ENCODE measurements around the gene ITGA2B.

Gene ITGA2B

GRCh38 chr17:44356241-44356640, 33.2 kb downstream of the ITGA2B start:
- no peaks in the 10 kb centered on the region for H3K79me2 ChIP-seq (ENCODE audit: insufficient read depth, low read length)
- H3K4me1 ChIP-seq (ENCODE audit: insufficient read depth, low read length, poor library complexity, severe bottlenecking) = no peaks in the 10 kb centered on the region
- H4K20me1 ChIP-seq (ENCODE audit: insufficient read depth, low read length, poor library complexity, severe bottlenecking) = no peaks in the 10 kb centered on the region
- no peaks in the 10 kb centered on the region for H3K36me3 ChIP-seq (ENCODE audit: insufficient read depth, low read length)
- no peak overlapping the region for H3K4me2 ChIP-seq (ENCODE audit: low read depth, low read length, poor library complexity, severe bottlenecking)
- no peak overlapping the region for H2AFZ ChIP-seq (ENCODE audit: low read length)
- H3K27me3 ChIP-seq (ENCODE audit: insufficient read depth, low read length, poor library complexity, severe bottlenecking) = no peaks in the 10 kb centered on the region
- H3K9me3 ChIP-seq (ENCODE audit: insufficient read depth, low read depth, low read length) = no peaks in the 10 kb centered on the region
- no peaks in the 10 kb centered on the region for H3F3A ChIP-seq (ENCODE audit: low read depth)
- no peaks in the 10 kb centered on the region for H3K9me2 ChIP-seq (replicated peaks; ENCODE audit: low read depth, low read length)
- H3K4me3 ChIP-seq (ENCODE audit: low read length, poor library complexity, severe bottlenecking) = no peak overlapping the region
- TF ChIP-seq EZH2phosphoT487 (IDR thresholded peaks at IDR 0.05; ENCODE audit: borderline replicate concordance) (no peak), CTCF (conservative IDR thresholded peaks at IDR 0.05; ENCODE audit: low read length) (no peak)
- no peak overlapping the region for H3K9ac ChIP-seq (ENCODE audit: low read depth, low read length, poor library complexity, severe bottlenecking)

DNA sequence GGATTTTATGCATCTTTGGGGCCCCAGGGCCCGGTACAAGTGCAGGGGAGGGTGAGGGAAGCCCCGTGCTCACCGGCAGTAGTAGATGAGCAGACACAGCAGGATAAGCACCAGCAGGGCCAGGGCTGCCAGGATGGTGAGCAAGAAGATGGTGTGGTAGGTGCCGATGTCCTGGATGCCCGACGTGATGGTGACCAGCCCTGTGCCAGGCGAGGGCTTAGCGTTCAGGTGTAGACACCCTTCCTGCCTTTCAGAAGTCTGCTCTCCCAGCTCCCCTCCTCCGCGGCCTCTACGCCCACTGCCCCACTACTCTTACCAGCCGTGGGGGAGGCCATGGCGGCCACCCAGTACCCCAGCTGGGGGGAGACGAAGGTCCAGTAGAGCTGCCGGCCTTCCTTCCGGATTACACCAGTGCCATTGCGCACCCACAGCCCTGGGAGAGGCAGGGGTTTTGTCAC, 33.8 kb downstream of the ITGA2B start:
- Histone ChIP-seq H3K36me3 (ENCODE audit: insufficient read depth, low read length) (no peaks in the 10 kb centered on the region), H3K4me2 (ENCODE audit: low read depth, low read length, poor library complexity, severe bottlenecking) (no peak overlapping the region), H3K9ac (ENCODE audit: low read depth, low read length, poor library complexity, severe bottlenecking) (no peak overlapping the region), H3K4me3 (ENCODE audit: low read length, poor library complexity, severe bottlenecking) (no peak overlapping the region), H3K27me3 (ENCODE audit: insufficient read depth, low read length, poor library complexity, severe bottlenecking) (no peaks in the 10 kb centered on the region), H3K9me3 (ENCODE audit: insufficient read depth, low read depth, low read length) (no peaks in the 10 kb centered on the region), H3K4me1 (ENCODE audit: insufficient read depth, low read length, poor library complexity, severe bottlenecking) (no peaks in the 10 kb centered on the region), H3F3A (ENCODE audit: low read depth) (no peaks in the 10 kb centered on the region), H2AFZ (ENCODE audit: low read length) (no peak overlapping the region), H4K20me1 (ENCODE audit: insufficient read depth, low read length, poor library complexity, severe bottlenecking) (no peaks in the 10 kb centered on the region), H3K9me2 (replicated peaks; ENCODE audit: low read depth, low read length) (no peaks in the 10 kb centered on the region), H3K79me2 (ENCODE audit: insufficient read depth, low read length) (no peaks in the 10 kb centered on the region)
- TF ChIP-seq CTCF (conservative IDR thresholded peaks at IDR 0.05; ENCODE audit: low read length) (no peak), EZH2phosphoT487 (IDR thresholded peaks at IDR 0.05; ENCODE audit: borderline replicate concordance) (no peak)

DNA sequence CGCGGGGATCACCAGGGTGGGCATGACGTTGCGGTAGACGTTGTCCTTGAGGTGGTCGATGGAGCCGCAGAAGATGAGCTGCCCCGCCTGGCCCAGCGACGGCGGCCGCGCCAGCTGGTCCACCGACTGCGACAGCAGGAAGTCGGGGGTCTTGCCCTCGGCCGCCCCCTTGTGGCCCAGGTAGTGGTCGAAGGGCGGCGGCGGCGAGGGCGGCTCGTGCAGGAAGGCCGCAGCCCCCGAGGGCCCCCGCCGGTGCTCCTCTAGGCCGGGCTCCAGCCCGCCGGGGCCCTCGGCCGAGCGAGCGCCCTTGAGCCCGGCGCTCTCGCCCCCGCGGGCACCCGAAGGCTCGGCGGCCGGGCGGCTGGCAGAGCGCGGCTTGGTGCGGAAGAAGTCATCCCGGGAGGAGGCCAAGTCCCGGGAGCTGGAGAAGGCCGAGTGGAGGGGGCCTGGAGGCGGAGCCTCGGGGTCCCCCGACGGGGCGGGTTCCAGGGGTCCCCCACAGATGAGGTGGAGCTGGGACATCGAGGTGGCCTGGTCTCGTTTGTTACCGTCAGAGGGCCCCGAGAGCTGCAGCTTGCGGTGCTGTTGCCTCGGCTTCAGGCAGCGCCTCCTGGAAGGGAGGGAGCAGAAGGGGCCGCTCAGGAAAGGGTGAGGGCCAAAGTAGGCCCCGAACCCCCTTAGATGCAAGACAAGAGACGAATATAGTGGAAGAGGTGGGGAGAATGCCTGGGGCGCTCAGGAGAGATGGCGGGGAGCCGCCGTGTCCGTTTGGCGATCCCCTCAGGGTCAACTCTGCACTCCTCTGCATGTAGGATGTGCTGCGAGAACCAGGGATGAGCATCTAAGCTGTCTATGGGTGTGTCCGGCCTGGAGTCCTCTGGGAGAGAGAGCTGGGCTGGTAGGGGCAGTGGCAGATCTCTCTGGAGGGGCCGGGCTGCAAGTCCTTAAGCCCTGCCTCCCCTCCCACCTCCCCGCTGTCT, 34.6 kb downstream of the ITGA2B start:
- no peaks in the 10 kb centered on the region for H4K20me1 ChIP-seq (ENCODE audit: insufficient read depth, low read length, poor library complexity, severe bottlenecking)
- no peak overlapping the region for H3K4me3 ChIP-seq (ENCODE audit: low read length, poor library complexity, severe bottlenecking)

More for the DNA sequence above, 34.6 kb downstream of the ITGA2B start:
- Histone ChIP-seq H3K9ac (ENCODE audit: low read depth, low read length, poor library complexity, severe bottlenecking) (no peak overlapping the region), H3F3A (ENCODE audit: low read depth) (no peaks in the 10 kb centered on the region), H3K79me2 (ENCODE audit: insufficient read depth, low read length) (no peaks in the 10 kb centered on the region), H3K4me1 (ENCODE audit: insufficient read depth, low read length, poor library complexity, severe bottlenecking) (no peaks in the 10 kb centered on the region), H3K36me3 (ENCODE audit: insufficient read depth, low read length) (no peaks in the 10 kb centered on the region), H3K27me3 (ENCODE audit: insufficient read depth, low read length, poor library complexity, severe bottlenecking) (no peaks in the 10 kb centered on the region), H3K9me3 (ENCODE audit: insufficient read depth, low read depth, low read length) (no peaks in the 10 kb centered on the region), H2AFZ (ENCODE audit: low read length) (no peak overlapping the region), H3K4me2 (ENCODE audit: low read depth, low read length, poor library complexity, severe bottlenecking) (no peak overlapping the region), H3K9me2 (replicated peaks; ENCODE audit: low read depth, low read length) (no peaks in the 10 kb centered on the region)
- TF ChIP-seq CTCF (conservative IDR thresholded peaks at IDR 0.05; ENCODE audit: low read length) (no peak), EZH2phosphoT487 (IDR thresholded peaks at IDR 0.05; ENCODE audit: borderline replicate concordance) (no peak)

All from Loucy (cell line).